Measurements from ENCODE around the gene ZMIZ1.

ZMIZ1 gene

GRCh38 chr10:79116801-79117723 lies 48.3 kb downstream of the ZMIZ1 start:
- no peak for DNase-seq (ENCODE audit: low read depth in 3 of 3)

- DNase-seq (ENCODE audit: low read depth in 3 of 3) = no peak
Measured at GRCh38 chr10:79118286-79119202, 49.8 kb downstream of the ZMIZ1 start.

GRCh38 chr10:79119306-79119705 lies 50.5 kb downstream of the ZMIZ1 start:
- no peak for DNase-seq (ENCODE audit: low read depth in 3 of 3)

GRCh38 chr10:79123547-79123963 lies 54.8 kb downstream of the ZMIZ1 start:
- DNase-seq (ENCODE audit: low read depth in 3 of 3) = no peak

- no peak for DNase-seq (ENCODE audit: low read depth in 3 of 3)
Measured at GRCh38 chr10:79124066-79124465, 55.3 kb downstream of the ZMIZ1 start.

- no peak for DNase-seq (ENCODE audit: low read depth in 3 of 3)
Measured at GRCh38 chr10:79125092-79125491, 56.3 kb downstream of the ZMIZ1 start.

DNA sequence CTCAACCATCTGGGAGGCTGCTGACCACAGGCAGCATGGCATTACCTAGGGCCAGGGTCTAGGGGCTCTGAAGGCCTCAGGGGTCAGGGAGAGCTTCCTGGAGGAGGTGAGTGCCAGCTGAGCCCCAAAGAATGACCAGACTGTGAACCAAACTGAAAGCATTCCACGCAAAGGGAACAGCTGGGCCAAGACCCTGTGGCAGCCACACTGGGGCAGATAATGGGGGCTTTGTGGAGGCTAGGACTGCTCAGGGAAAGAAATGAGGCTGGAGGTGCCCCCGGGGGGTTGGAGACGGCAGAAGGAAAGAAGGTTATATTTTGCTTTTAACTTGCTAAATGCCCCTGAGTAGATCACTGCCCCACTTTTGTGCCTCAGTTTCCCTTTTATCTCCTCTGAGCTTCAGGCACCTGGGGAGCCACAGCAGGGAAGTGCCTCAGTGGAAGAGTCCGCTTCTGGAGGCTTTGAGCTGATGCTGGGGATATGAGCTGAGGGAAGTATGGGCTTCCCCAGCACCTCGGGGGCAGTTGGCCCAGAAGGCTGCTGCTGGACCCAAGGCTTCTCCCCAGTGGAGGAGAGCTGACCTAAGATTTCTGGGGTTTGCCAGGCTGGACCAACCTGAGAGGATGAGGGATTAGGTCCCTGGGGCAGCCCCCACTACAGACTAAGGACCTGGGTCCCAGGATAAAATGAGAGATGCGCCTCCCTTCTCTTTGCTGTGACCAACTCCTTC lies 57.8 kb downstream of the ZMIZ1 start:
- DNase-seq (ENCODE audit: low read depth in 3 of 3) = no peak

GRCh38 chr10:79127151-79127961 lies 58.6 kb downstream of the ZMIZ1 start:
- no peak for DNase-seq (ENCODE audit: low read depth in 3 of 3)

- no peak for DNase-seq (ENCODE audit: low read depth in 3 of 3)
Measured at GRCh38 chr10:79128241-79128922, 59.6 kb downstream of the ZMIZ1 start.

DNA sequence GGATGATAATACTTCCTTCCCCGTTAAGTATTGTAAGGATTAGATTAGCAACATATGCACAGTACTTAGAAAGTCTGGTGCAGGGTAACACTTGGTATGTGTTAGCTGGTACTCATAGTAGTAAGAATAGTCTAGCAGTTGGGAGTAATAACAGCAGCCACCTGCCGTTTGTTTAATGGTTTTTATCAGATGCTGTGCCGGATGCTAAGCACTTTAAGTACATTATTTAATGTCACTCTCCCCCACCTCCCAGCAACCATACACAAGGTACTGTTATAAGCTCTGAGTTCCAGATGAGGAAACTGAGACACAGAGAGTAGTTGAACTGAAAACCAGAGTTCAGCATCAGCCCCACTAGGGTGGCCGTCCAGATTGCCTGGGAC lies 60.1 kb downstream of the ZMIZ1 start:
- no peak for DNase-seq (ENCODE audit: low read depth in 3 of 3)

DNA sequence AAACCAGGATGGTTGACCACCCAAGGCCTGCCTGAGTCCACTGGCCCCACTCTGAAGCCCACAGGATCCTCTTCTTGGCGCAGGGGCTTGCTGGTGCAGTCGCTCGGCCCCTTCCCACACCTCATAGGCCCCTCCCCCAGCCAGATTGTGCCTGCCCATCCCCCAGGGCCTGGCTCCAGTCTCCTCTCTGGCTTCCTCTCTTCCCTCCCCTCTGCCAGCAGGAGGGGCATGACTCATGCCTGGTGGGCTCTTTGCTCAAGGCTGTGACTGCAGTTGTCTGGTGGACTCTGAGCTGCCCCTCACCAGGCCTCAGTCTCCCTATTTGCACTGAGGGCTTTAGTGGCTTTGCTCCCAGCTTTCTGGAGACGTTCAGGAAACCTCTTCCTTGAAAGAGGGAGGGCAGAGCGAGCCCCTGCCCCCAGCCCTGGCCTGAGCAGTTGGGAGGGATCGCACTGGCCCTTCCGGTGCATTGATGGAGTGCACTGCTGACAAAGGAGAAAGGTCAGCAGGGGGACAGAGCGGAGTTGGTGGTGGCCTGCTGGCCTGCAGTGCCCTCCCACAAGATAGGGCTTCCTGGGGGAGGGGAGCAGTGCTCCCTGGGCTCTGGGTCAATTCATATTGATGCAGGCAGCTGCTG lies 60.7 kb downstream of the ZMIZ1 start:
- no peak for DNase-seq (ENCODE audit: low read depth in 3 of 3)

DNA sequence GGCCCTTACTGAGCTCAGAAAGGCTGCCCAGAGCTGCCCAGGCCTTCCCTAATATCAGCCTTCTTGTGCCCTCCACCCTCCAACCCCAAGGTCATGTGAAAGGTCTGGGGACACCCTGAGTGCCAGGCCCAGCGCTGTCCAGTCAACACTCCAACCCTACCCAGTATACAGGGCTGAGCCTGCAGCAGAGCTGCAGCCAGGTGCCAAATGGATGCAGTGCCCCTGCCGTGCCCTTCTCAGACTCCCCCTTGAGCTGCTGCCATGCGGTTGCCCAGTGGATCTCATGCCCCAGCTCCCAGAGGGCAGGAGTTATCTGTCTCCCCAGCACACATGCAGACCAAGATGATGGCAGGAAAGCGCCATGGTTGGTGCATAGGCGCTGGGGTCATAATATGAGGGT lies 61.5 kb downstream of the ZMIZ1 start:
- no peak for DNase-seq (ENCODE audit: low read depth in 3 of 3)

- no peak for DNase-seq (ENCODE audit: low read depth in 3 of 3)
Measured at GRCh38 chr10:79130846-79131245, 62.1 kb downstream of the ZMIZ1 start.

GRCh38 chr10:79131836-79132631 lies 63.3 kb downstream of the ZMIZ1 start:
- no peak for DNase-seq (ENCODE audit: low read depth in 3 of 3)

GRCh38 chr10:79132681-79133381 lies 64.1 kb downstream of the ZMIZ1 start:
- no peak for DNase-seq (ENCODE audit: low read depth in 3 of 3)

DNA sequence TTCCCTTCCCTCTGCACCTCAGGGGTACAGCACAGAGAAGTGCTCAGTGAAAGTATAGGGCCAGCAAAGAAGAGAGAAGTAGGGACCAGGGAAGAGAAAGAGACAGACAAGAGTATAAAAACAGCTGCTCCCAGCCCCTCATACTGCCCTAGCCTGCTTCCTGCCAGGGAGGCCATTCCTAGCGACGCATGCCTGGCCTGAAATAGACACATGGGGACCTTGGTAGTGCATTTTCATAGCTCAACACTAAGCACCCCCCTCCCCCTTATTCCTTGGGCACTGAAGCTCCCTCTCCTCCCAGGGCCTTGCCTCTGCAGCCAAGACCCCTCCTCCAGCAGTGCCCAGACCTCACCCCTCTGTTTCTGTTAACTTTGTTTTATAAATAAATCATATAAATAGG lies 64.7 kb downstream of the ZMIZ1 start:
- DNase-seq (ENCODE audit: low read depth in 3 of 3) = no peak

- no peak for DNase-seq (ENCODE audit: low read depth in 3 of 3)
Measured at GRCh38 chr10:79135790-79136189, 67.0 kb downstream of the ZMIZ1 start.

GRCh38 chr10:79136236-79137005 lies 67.7 kb downstream of the ZMIZ1 start:
- no peak for DNase-seq (ENCODE audit: low read depth in 3 of 3)

Data from stimulated activated CD4-positive, alpha-beta T cell treated with anti-CD3 and anti-CD28 coated beads, TNF-alpha, amount 100 ng/mL, for 24 hours (primary cell).